LNCAP (cell line): ENCODE measurements around the gene CAMK4.

ENCODE experiments used
- CTCF ChIP-seq: fragments of 450-650 bp; IDR thresholded peaks from 2 replicates; pipeline ENCODE4 v1.5.1; 2017; ENCODE audit warnings: mild to moderate bottlenecking

Gene CAMK4

DNA sequence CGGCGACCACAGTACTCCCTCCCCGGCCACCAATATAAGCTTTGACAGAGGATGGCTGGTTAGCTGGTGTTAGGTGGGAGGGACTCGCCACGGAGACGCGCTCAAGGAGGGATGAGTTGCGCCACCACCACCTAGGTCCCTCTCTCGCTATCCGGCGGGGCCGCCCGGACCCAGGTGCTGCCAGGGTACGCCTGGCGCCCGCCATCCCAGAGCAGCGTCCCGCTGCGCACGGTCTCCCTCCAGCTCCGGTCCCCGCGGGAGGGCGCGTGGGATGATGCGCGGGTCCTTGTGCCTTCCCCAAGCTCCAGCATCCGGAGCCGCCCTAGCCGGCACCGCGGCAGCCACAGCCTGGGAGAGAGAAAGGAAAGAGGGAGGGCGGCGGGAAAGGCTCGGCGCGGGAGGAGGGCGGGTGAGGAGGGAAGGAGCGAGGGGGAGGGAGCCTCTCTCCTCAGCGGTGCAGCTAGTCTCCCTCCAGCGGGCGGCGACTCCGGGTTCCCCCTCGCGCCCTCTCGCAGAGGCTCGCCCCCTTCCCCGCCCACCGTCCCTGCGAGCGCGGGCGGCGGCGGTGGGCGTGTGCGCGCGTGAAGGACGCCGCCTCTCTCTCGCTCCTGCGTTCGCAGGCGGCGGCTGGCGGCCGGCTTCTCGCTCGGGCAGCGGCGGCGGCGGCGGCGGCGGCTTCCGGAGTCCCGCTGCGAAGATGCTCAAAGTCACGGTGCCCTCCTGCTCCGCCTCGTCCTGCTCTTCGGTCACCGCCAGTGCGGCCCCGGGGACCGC is at the start of gene CAMK4:
Gene CAMK4 (plus strand): TSS at position 598 of the 774 bp plus-strand sequence. CDS start 100 bp downstream, at position 698.
- no peak for TF ChIP-seq CTCF

GRCh38 chr5:111183064-111183463 is 41.1 kb upstream of the CAMK4 start:
- TF ChIP-seq CTCF = no peak

GRCh38 chr5:111187079-111187478 is 37.1 kb upstream of the CAMK4 start:
- no peak for TF ChIP-seq CTCF

GRCh38 chr5:111194053-111194452 is 30.1 kb upstream of the CAMK4 start:
- no peak for TF ChIP-seq CTCF

DNA sequence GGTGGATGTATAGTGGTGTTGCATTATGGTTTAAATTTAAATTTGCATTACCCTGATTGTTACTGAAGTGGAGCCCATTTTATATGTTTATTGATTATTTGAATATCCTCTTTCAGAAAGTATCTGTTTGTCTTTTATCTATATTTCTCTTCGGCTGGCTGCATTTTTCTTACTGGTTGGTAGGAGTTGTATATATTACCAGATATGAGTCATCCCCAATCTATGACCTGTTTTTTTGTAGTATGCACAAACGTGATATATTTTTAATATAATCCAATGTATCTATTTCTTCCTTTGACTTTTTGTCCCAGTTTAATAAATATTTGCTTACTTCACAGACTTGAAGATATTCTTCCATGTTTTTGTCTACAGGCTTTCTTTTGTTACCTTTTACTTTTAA is 29.3 kb upstream of the CAMK4 start:
- no peak for TF ChIP-seq CTCF

GRCh38 chr5:111197523-111197922 is 26.7 kb upstream of the CAMK4 start:
- TF ChIP-seq CTCF = no peak

- no peak for TF ChIP-seq CTCF
Measured at GRCh38 chr5:111198281-111198966, 25.8 kb upstream of the CAMK4 start.
